ENCODE results near the gene ELMO1. TPM values are rescaled to one million over a fixed set of nuclear protein-coding genes. Genes with fewer than 3 reads are reported as not detected.
A peak's percentile ranks its signal among the peaks of the same experiment; 100 is the strongest.

ELMO1 gene
- total and polyA plus RNA-seq, 10 of the 15 experiments (the other 5 are each of a cell fraction or from before 2014, with no cell fraction given): 22.6 to 85.9 (median 56.6) TPM

DNA sequence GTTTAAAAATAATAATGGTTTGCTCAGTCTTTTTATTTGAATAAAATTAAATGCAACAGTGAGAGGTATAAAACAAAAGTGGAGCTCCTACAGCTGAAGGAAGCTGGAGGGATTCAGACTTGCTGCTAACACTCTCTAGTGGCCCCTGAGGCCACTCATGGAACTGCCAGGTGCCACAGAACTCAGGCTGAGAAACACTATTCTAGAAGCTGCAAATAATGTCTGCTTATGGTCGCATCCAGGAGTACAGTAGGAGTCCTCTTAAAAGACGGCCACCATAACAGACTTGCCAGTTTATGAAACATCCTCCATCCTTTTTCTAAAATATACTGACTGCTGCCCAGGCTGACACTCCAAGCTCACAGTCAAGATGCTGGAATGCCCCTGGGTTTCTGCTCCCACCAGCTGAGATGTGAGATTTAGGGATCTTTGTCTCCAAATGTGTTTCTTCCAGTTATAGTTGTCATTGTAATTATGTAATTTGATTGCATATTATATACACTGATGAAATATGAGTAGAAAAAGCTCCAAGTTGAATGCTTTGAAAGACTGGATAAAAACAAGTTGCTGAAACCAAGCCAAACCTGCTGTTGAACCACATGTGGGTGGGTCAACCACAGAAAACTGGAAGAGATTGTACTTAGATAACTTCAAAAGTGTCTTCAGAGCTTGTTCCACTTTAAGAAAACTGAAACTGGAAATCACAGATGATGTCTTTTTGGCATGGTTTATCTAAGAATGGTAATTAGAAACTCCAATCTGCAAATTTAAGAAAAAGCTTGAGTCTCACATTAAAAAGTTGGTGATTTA lies 510.7 kb downstream of the ELMO1 start (continued):
- TF ChIP-seq, protein P1, sequence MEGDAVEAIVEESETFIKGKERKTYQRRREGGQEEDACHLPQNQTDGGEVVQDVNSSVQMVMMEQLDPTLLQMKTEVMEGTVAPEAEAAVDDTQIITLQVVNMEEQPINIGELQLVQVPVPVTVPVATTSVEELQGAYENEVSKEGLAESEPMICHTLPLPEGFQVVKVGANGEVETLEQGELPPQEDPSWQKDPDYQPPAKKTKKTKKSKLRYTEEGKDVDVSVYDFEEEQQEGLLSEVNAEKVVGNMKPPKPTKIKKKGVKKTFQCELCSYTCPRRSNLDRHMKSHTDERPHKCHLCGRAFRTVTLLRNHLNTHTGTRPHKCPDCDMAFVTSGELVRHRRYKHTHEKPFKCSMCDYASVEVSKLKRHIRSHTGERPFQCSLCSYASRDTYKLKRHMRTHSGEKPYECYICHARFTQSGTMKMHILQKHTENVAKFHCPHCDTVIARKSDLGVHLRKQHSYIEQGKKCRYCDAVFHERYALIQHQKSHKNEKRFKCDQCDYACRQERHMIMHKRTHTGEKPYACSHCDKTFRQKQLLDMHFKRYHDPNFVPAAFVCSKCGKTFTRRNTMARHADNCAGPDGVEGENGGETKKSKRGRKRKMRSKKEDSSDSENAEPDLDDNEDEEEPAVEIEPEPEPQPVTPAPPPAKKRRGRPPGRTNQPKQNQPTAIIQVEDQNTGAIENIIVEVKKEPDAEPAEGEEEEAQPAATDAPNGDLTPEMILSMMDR (IDR thresholded peaks at IDR 0.05 in 2 of 3, conservative IDR thresholded peaks at IDR 0.05 in 1 of 3; ENCODE audit: control insufficient read depth in 2 of 3, extremely low read depth in 1 of 3, insufficient read depth in 1 of 3, low read depth in 3 of 3, low read length in 3 of 3): 0 out of 6 replicates have a peak, but pooled peaks of 1 of the 3 experiments have one; percentile 7
- no peak for TF ChIP-seq TAF1 (IDR thresholded peaks at IDR 0.05; ENCODE audit: borderline replicate concordance, low read depth, low read length)
- TF ChIP-seq, protein P2, sequence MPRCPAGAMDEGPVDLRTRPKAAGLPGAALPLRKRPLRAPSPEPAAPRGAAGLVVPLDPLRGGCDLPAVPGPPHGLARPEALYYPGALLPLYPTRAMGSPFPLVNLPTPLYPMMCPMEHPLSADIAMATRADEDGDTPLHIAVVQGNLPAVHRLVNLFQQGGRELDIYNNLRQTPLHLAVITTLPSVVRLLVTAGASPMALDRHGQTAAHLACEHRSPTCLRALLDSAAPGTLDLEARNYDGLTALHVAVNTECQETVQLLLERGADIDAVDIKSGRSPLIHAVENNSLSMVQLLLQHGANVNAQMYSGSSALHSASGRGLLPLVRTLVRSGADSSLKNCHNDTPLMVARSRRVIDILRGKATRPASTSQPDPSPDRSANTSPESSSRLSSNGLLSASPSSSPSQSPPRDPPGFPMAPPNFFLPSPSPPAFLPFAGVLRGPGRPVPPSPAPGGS (IDR thresholded peaks at IDR 0.05; ENCODE audit: borderline replicate concordance, insufficient read depth, low read depth, low read length, poor library complexity, severe bottlenecking): no peak
- no peak for TF ChIP-seq RCOR1 (conservative IDR thresholded peaks at IDR 0.05; ENCODE audit: low read depth, low read length)
- TF ChIP-seq HDAC2 (IDR thresholded peaks at IDR 0.05): no peak
- TF ChIP-seq, protein P3, sequence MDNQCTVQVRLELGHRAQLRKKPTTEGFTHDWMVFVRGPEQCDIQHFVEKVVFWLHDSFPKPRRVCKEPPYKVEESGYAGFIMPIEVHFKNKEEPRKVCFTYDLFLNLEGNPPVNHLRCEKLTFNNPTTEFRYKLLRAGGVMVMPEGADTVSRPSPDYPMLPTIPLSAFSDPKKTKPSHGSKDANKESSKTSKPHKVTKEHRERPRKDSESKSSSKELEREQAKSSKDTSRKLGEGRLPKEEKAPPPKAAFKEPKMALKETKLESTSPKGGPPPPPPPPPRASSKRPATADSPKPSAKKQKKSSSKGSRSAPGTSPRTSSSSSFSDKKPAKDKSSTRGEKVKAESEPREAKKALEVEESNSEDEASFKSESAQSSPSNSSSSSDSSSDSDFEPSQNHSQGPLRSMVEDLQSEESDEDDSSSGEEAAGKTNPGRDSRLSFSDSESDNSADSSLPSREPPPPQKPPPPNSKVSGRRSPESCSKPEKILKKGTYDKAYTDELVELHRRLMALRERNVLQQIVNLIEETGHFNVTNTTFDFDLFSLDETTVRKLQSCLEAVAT (IDR thresholded peaks at IDR 0.05): no peak
- TF ChIP-seq ZNF274 (IDR thresholded peaks at IDR 0.05; ENCODE audit: insufficient read depth, insufficient read length): peak; percentile 80
- TF ChIP-seq CBX5 (IDR thresholded peaks at IDR 0.05; ENCODE audit: low read depth): 0 out of 2 replicates have a peak, but pooled peaks have one; percentile 33
- TF ChIP-seq TBL1XR1 (IDR thresholded peaks at IDR 0.05; ENCODE audit: low read depth, low read length): no peak
- TF ChIP-seq RAD21 (IDR thresholded peaks at IDR 0.05; ENCODE audit: insufficient read depth, low read depth, low read length): no peak
- TF ChIP-seq RUNX3 (IDR thresholded peaks at IDR 0.05; ENCODE audit: low read length): peak; percentile 45; the same call in 1 of the 2 replicates
- no peak for TF ChIP-seq JUNB (IDR thresholded peaks at IDR 0.05)

Measured in GM12878 (cell line).